Neural progenitor cell (in vitro differentiated cells): ENCODE measurements around the gene CAMKK1. TPM values are rescaled to one million over a fixed set of nuclear protein-coding genes. Genes with fewer than 3 reads are reported as not detected.

Experiments used
- DNase-seq: peaks from one replicate; pipeline ENCODE4 v3.0.0-alpha.2; 2016; ENCODE audit warnings: low spot score
- H2AFZ ChIP-seq: fragments of 200-600 bp; sonication (generic); replicated peaks from 2 replicates; pipeline ENCODE4 v1.6.1; 2016; ENCODE audit warnings: antibody characterized with exemption
- H3F3A ChIP-seq: fragments of 200-600 bp; sonication (generic); 2 replicates; pipeline ENCODE4 v1.6.1; 2016; ENCODE audit warnings: antibody characterized with exemption, low read depth
- H3K27ac ChIP-seq: fragments of 200-600 bp; sonication (generic); 2 replicates; pipeline ENCODE4 v1.5.1; 2016; ENCODE audit warnings: mild to moderate bottlenecking
- H3K27me3 ChIP-seq: fragments of 200-600 bp; sonication (generic); 2 replicates; pipeline ENCODE4 v1.6.1; 2016; ENCODE audit warnings: mild to moderate bottlenecking, moderate library complexity
- H3K36me3 ChIP-seq: fragments of 200-600 bp; sonication (generic); 2 replicates; pipeline ENCODE4 v1.5.1; 2016
- H3K4me1 ChIP-seq: fragments of 200-600 bp; sonication (generic); 2 replicates; pipeline ENCODE4 v1.6.1; 2016; ENCODE audit warnings: mixed run types
- H3K4me2 ChIP-seq: fragments of 200-600 bp; sonication (generic); 2 replicates; pipeline ENCODE4 v1.6.1; 2016
- H3K4me3 ChIP-seq: fragments of 200-600 bp; sonication (generic); 2 replicates; pipeline ENCODE4 v1.5.1; 2016
- H3K79me2 ChIP-seq: fragments of 200-600 bp; sonication (generic); 2 replicates; pipeline ENCODE4 v1.6.1; 2016; ENCODE audit warnings: low read depth
- H3K9ac ChIP-seq: fragments of 200-600 bp; sonication (generic); 2 replicates; pipeline ENCODE4 v1.6.1; 2016
- H3K9me3 ChIP-seq: fragments of 200-600 bp; sonication (generic); 2 replicates; pipeline ENCODE4 v1.5.1; 2016; ENCODE audit warnings: low read depth
- H4K20me1 ChIP-seq: fragments of 200-600 bp; sonication (generic); 2 replicates; pipeline ENCODE4 v1.6.1; 2016; ENCODE audit warnings: low read depth
- H3K27ac Mint-ChIP-seq: 3 replicates; pipeline ENCODE4 v1.8.0; 2021; ENCODE audit warnings: mixed read lengths
- H3K27me3 Mint-ChIP-seq: 2 replicates; pipeline ENCODE4 v1.8.0; 2022; ENCODE audit warnings: low read depth, mild to moderate bottlenecking, inconsistent platforms, moderate library complexity, mixed read lengths; ENCODE audit not compliant: insufficient read depth
- H3K36me3 Mint-ChIP-seq: 3 replicates; pipeline ENCODE4 v1.8.0; 2021; ENCODE audit warnings: mixed read lengths
- H3K4me1 Mint-ChIP-seq: 3 replicates; pipeline ENCODE4 v1.8.0; 2021; ENCODE audit warnings: mixed read lengths
- H3K4me3 Mint-ChIP-seq: 3 replicates; pipeline ENCODE4 v1.8.0; 2021; ENCODE audit warnings: mild to moderate bottlenecking, moderate library complexity, mixed read lengths
- H3K9me3 Mint-ChIP-seq: 3 replicates; pipeline ENCODE4 v1.8.0; 2020; ENCODE audit warnings: mixed read lengths
- EZH2 ChIP-seq: fragments of 200-600 bp; sonication (generic); IDR thresholded peaks from 2 replicates; pipeline ENCODE4 v1.6.1; 2017; ENCODE audit warnings: antibody characterized with exemption, mild to moderate bottlenecking, moderate library complexity
- EZH2phosphoT487 ChIP-seq: fragments of 200-600 bp; sonication (generic); IDR thresholded peaks from 2 replicates; pipeline ENCODE4 v1.6.1; 2017; ENCODE audit warnings: antibody characterized with exemption
- total RNA-seq: library from RNA; depleted of rRNA; stranded (reverse); fragments of >200 nt; gene quantifications from 2 replicates; pipeline ENCODE4 v1.2.3, GENCODE V29; 2015; ENCODE audit warnings: low replicate concordance
- TF ChIP-seq, protein P1 (sequence below): fragments of 200-600 bp; sonication (generic); IDR thresholded peaks from 2 replicates; pipeline ENCODE4 v1.5.1; 2017; ENCODE audit warnings: antibody characterized with exemption, mild to moderate bottlenecking

The CAMKK1 gene
- total RNA-seq, 1 donor from 2014 or later, result 2.9 TPM

DNA sequence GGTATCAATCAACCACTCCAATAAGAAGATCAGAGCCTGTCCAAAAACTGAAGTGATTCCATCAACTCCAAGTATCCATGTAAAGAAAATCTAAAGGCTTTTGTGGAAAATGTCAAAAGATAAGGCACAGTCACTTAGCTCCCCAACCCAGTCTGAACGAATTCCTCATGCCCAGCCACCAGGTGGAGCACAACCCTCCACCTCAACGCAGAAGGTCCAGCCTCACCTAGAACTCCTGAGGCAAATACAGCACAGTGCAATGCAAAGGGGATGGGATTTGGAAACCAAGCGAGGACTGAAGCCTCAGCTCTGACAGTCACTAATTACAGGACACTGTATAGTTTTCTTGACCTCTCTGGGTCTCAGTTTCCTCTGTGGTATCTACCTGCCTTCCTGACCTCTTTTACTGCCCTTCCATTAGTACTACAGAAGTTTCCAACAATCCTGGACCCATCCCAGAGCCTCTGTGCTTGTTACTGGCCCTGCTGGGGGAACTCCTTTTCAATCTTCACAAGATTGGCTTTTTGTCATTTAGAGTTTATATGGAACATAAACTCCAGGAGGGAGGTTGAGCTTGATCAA lies 48.8 kb downstream of the CAMKK1 start:
- no peak overlapping the region for H2AFZ ChIP-seq
- no peak overlapping the region for H3K4me3 ChIP-seq
- Mint-ChIP-seq H3K27ac (no peak overlapping the region), H3K36me3 (peaks cover 17% of the 10 kb centered on the region), H3K27me3 (peaks cover 2% of the 10 kb centered on the region), H3K9me3 (no peaks in the 10 kb centered on the region), H3K4me3 (peak overlapping the region; percentile 98), H3K4me1 (peaks cover 17% of the 10 kb centered on the region)
- H3K4me2 ChIP-seq, result no peak overlapping the region
- peaks cover 43% of the 10 kb centered on the region for H4K20me1 ChIP-seq
- no peaks in the 10 kb centered on the region for H3F3A ChIP-seq
- H3K36me3 ChIP-seq, result no peaks in the 10 kb centered on the region
- H3K4me1 ChIP-seq, result peaks cover 12% of the 10 kb centered on the region
- H3K9ac ChIP-seq, result no peak overlapping the region
- peaks cover 68% of the 10 kb centered on the region for H3K79me2 ChIP-seq
- no peak overlapping the region for H3K27ac ChIP-seq
- no peaks in the 10 kb centered on the region for H3K27me3 ChIP-seq
- DNase-seq, result peak; percentile 58
- TF ChIP-seq EZH2phosphoT487 (no peak), EZH2 (no peak)
- TF ChIP-seq, protein P1, sequence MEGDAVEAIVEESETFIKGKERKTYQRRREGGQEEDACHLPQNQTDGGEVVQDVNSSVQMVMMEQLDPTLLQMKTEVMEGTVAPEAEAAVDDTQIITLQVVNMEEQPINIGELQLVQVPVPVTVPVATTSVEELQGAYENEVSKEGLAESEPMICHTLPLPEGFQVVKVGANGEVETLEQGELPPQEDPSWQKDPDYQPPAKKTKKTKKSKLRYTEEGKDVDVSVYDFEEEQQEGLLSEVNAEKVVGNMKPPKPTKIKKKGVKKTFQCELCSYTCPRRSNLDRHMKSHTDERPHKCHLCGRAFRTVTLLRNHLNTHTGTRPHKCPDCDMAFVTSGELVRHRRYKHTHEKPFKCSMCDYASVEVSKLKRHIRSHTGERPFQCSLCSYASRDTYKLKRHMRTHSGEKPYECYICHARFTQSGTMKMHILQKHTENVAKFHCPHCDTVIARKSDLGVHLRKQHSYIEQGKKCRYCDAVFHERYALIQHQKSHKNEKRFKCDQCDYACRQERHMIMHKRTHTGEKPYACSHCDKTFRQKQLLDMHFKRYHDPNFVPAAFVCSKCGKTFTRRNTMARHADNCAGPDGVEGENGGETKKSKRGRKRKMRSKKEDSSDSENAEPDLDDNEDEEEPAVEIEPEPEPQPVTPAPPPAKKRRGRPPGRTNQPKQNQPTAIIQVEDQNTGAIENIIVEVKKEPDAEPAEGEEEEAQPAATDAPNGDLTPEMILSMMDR, result peak; percentile 69
- H3K9me3 ChIP-seq, result no peaks in the 10 kb centered on the region

- no peak overlapping the region for H3K9ac ChIP-seq
- Mint-ChIP-seq H3K4me1 (no peaks in the 10 kb centered on the region), H3K36me3 (peaks cover 35% of the 10 kb centered on the region), H3K4me3 (no peak overlapping the region), H3K27ac (no peak overlapping the region), H3K27me3 (no peaks in the 10 kb centered on the region), H3K9me3 (no peaks in the 10 kb centered on the region)
- H3F3A ChIP-seq, result no peaks in the 10 kb centered on the region
- peaks cover 57% of the 10 kb centered on the region for H4K20me1 ChIP-seq
- H3K9me3 ChIP-seq, result no peaks in the 10 kb centered on the region
- DNase-seq, result no peak
- H3K4me2 ChIP-seq, result no peak overlapping the region
- no peak overlapping the region for H2AFZ ChIP-seq
- no peak overlapping the region for H3K4me3 ChIP-seq
- no peaks in the 10 kb centered on the region for H3K36me3 ChIP-seq
- TF ChIP-seq, protein P1, result no peak
- TF ChIP-seq EZH2, result no peak
- TF ChIP-seq EZH2phosphoT487, result no peak
- peaks cover 90% of the 10 kb centered on the region for H3K79me2 ChIP-seq
- H3K27ac ChIP-seq, result no peak overlapping the region
- no peaks in the 10 kb centered on the region for H3K27me3 ChIP-seq
- H3K4me1 ChIP-seq, result no peaks in the 10 kb centered on the region
Observed at GRCh38 chr17:3838206-3838605, 54.6 kb downstream of the CAMKK1 start.

DNA sequence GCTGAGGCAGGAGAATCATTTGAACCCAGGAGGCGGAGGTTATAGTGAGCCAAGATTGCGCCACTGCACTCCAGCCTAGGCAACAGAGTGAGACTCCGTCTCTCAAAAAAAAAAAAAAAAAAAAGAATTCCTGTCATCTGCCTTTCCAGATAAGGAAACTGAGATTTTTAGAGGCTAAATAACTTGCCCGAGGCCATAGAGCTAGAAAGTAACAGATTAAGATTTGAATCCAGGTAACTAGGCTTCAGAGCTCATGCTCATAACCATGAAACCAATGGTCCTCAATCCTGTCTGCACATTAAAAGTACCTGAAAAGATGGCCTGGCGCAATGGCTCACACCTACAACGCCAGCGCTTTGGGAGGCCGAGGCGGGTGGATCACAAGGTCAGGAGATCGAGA lies 56.3 kb downstream of the CAMKK1 start:
- H3K9me3 Mint-ChIP-seq, result no peaks in the 10 kb centered on the region
- no peak for DNase-seq
- no peaks in the 10 kb centered on the region for H3K27me3 Mint-ChIP-seq
- no peak overlapping the region for H3K4me3 ChIP-seq
- no peaks in the 10 kb centered on the region for H3K9me3 ChIP-seq
- no peaks in the 10 kb centered on the region for H3K27me3 ChIP-seq
- no peak overlapping the region for H3K27ac Mint-ChIP-seq
- TF ChIP-seq EZH2, result no peak
- TF ChIP-seq, protein P1, result no peak
- TF ChIP-seq EZH2phosphoT487, result no peak
- H3K4me1 ChIP-seq, result no peaks in the 10 kb centered on the region
- peaks cover 77% of the 10 kb centered on the region for H3K79me2 ChIP-seq
- no peaks in the 10 kb centered on the region for H3K36me3 ChIP-seq
- H2AFZ ChIP-seq, result no peak overlapping the region
- H3F3A ChIP-seq, result no peaks in the 10 kb centered on the region
- H3K4me3 Mint-ChIP-seq, result no peak overlapping the region
- H3K36me3 Mint-ChIP-seq, result peaks cover 36% of the 10 kb centered on the region
- no peak overlapping the region for H3K9ac ChIP-seq
- no peaks in the 10 kb centered on the region for H3K4me1 Mint-ChIP-seq
- no peak overlapping the region for H3K27ac ChIP-seq
- no peak overlapping the region for H3K4me2 ChIP-seq
- peaks cover 49% of the 10 kb centered on the region for H4K20me1 ChIP-seq
